Memory B cell (primary cell): ENCODE results near the gene MRPL38.

Source experiments
- ATAC-seq: fragments of 150-1000 bp; cut with Tn5 transposase; 2 replicates; pipeline ENCODE4 v1.10.0; 2021; ENCODE audit warnings: low read depth, mild to moderate bottlenecking, moderate library complexity
- DNase-seq, 2 donors: peaks; one replicate each; pipeline ENCODE4 v3.0.0; 2022; ENCODE audit warnings: low spot score in 2 of 2
- H3K27ac Mint-ChIP-seq: one replicate; pipeline ENCODE4 v1.8.0; 2022; ENCODE audit warnings: mild to moderate bottlenecking, moderate library complexity, mixed read lengths
- H3K27me3 Mint-ChIP-seq: one replicate; pipeline ENCODE4 v1.8.0; 2022; ENCODE audit warnings: mixed read lengths
- H3K36me3 Mint-ChIP-seq: one replicate; pipeline ENCODE4 v1.8.0; 2022; ENCODE audit warnings: mild to moderate bottlenecking, mixed read lengths
- H3K4me1 Mint-ChIP-seq: one replicate; pipeline ENCODE4 v1.8.0; 2022; ENCODE audit warnings: mixed read lengths
- H3K4me3 Mint-ChIP-seq: one replicate; pipeline ENCODE4 v1.8.0; 2022; ENCODE audit warnings: mild to moderate bottlenecking, moderate library complexity, mixed read lengths
- H3K9me3 Mint-ChIP-seq: one replicate; pipeline ENCODE4 v1.8.0; 2022; ENCODE audit warnings: mixed read lengths

Gene MRPL38

GRCh38 chr17:75850928-75851692, 53.6 kb downstream of the MRPL38 start:
- H3K4me3 Mint-ChIP-seq, result no peak overlapping the region
- no peak overlapping the region for H3K27ac Mint-ChIP-seq
- peaks cover 15% of the 10 kb centered on the region for H3K36me3 Mint-ChIP-seq
- DNase-seq, result no peak
- ATAC-seq, result no peak
- no peaks in the 10 kb centered on the region for H3K27me3 Mint-ChIP-seq
- H3K9me3 Mint-ChIP-seq, result no peaks in the 10 kb centered on the region
- peaks cover 11% of the 10 kb centered on the region for H3K4me1 Mint-ChIP-seq

- no peak overlapping the region for H3K4me3 Mint-ChIP-seq
- H3K4me1 Mint-ChIP-seq, result peaks cover 16% of the 10 kb centered on the region
- DNase-seq, result no peak
- H3K27me3 Mint-ChIP-seq, result no peaks in the 10 kb centered on the region
- H3K36me3 Mint-ChIP-seq, result peaks cover 19% of the 10 kb centered on the region
- no peak for ATAC-seq
- H3K27ac Mint-ChIP-seq, result no peak overlapping the region
- no peaks in the 10 kb centered on the region for H3K9me3 Mint-ChIP-seq
Observed at GRCh38 chr17:75849724-75850123, 55.0 kb downstream of the MRPL38 start.

- Mint-ChIP-seq H3K9me3 (no peaks in the 10 kb centered on the region), H3K4me3 (no peak overlapping the region), H3K4me1 (peaks cover 16% of the 10 kb centered on the region), H3K27ac (no peak overlapping the region), H3K36me3 (peaks cover 19% of the 10 kb centered on the region), H3K27me3 (no peaks in the 10 kb centered on the region)
- ATAC-seq (no peak), DNase-seq (no peak)
Observed at GRCh38 chr17:75849279-75849646, 55.4 kb downstream of the MRPL38 start.
